OCI-M1 (cell line): ENCODE measurements around the gene TMEM94.

Experiments used
- DNase-seq: peaks from one replicate; lab custom pipeline; 2025; lab: John Stamatoyannopoulos, UW

The TMEM94 gene

GRCh38 chr17:75525806-75526554, 69.5 kb downstream of the TMEM94 start:
- DNase-seq = no peak

GRCh38 chr17:75526555-75527270, 70.3 kb downstream of the TMEM94 start:
- DNase-seq = no peak

- DNase-seq = no peak
Measured at GRCh38 chr17:75530837-75531720, 74.6 kb downstream of the TMEM94 start.

GRCh38 chr17:75531721-75532072, 75.3 kb downstream of the TMEM94 start:
- DNase-seq = no peak

GRCh38 chr17:75535119-75535537, 78.7 kb downstream of the TMEM94 start:
- no peak for DNase-seq

- DNase-seq = no peak
Measured at GRCh38 chr17:75535871-75536270, 79.4 kb downstream of the TMEM94 start.

- DNase-seq = no peak
Measured at GRCh38 chr17:75536366-75536765, 79.9 kb downstream of the TMEM94 start.

GRCh38 chr17:75539967-75540729, 83.7 kb downstream of the TMEM94 start:
- no peak for DNase-seq

GRCh38 chr17:75540923-75541503, 84.6 kb downstream of the TMEM94 start:
- no peak for DNase-seq

GRCh38 chr17:75542229-75542628, 85.8 kb downstream of the TMEM94 start:
- no peak for DNase-seq

- no peak for DNase-seq
Measured at GRCh38 chr17:75542728-75543336, 86.4 kb downstream of the TMEM94 start.

- DNase-seq = no peak
Measured at GRCh38 chr17:75544250-75544649, 87.8 kb downstream of the TMEM94 start.

- DNase-seq = no peak
Measured at GRCh38 chr17:75546181-75546580, 89.7 kb downstream of the TMEM94 start.

GRCh38 chr17:75547091-75547490, 90.7 kb downstream of the TMEM94 start:
- no peak for DNase-seq

- DNase-seq = no peak
Measured at GRCh38 chr17:75548813-75549212, 92.4 kb downstream of the TMEM94 start.
